Fibroblast of skin of left biceps (primary cell): Measurements from ENCODE around the gene CD160.
"Not testable (repeated sequence)": the region's sequence is repeated elsewhere in the genome, so short reads cannot be mapped to it uniquely, and the experiment has no call there.

Experiments used
- DNase-seq, 2 experiments: peaks; one replicate each; pipeline ENCODE4 v3.0.0-alpha.2; 2013; ENCODE audit warnings: low read depth in 2 of 2

CD160 gene

GRCh38 chr1:145710291-145711027, 8.8 kb upstream of the CD160 start:
- no peak for DNase-seq

GRCh38 chr1:145711213-145711651, 8.1 kb upstream of the CD160 start:
- DNase-seq = no peak

GRCh38 chr1:145714524-145715111, 4.7 kb upstream of the CD160 start:
- no peak for DNase-seq

- DNase-seq = no peak
Observed at GRCh38 chr1:145716641-145717345, 2.5 kb upstream of the CD160 start.

GRCh38 chr1:145717833-145718232, 1.5 kb upstream of the CD160 start:
- DNase-seq = no peak

GRCh38 chr1:145718465-145718864, 834 bp upstream of the CD160 start:
- DNase-seq = not testable (repeated sequence)

- peak; percentile 29 to 33 for DNase-seq
Observed at GRCh38 chr1:145720556-145720877, 1.2 kb downstream of the CD160 start.

- DNase-seq = peak in 1 of 2 experiments; percentile 12
Observed at GRCh38 chr1:145720878-145721671, 1.8 kb downstream of the CD160 start.

- not testable (repeated sequence) for DNase-seq
Observed at GRCh38 chr1:145726193-145726592, 6.9 kb downstream of the CD160 start.

GRCh38 chr1:145729196-145729595, 9.9 kb downstream of the CD160 start:
- DNase-seq = no peak

GRCh38 chr1:145729666-145730436, 10.6 kb downstream of the CD160 start:
- DNase-seq = peak in 1 of 2 experiments; percentile 33

- DNase-seq = no peak
Observed at GRCh38 chr1:145730467-145730866, 11.2 kb downstream of the CD160 start.

- DNase-seq = no peak
Observed at GRCh38 chr1:145730900-145731299, 11.6 kb downstream of the CD160 start.

- no peak for DNase-seq
Observed at GRCh38 chr1:145736191-145736590, 16.9 kb downstream of the CD160 start.

GRCh38 chr1:145740269-145740668, 21.0 kb downstream of the CD160 start:
- DNase-seq = peak in 1 of 2 experiments; percentile 11

- no peak for DNase-seq
Observed at GRCh38 chr1:145747398-145748247, 28.3 kb downstream of the CD160 start.

- no peak for DNase-seq
Observed at GRCh38 chr1:145750426-145750825, 31.1 kb downstream of the CD160 start.

GRCh38 chr1:145751491-145752037, 32.3 kb downstream of the CD160 start:
- DNase-seq = peak; percentile 91 to 93

- no peak for DNase-seq
Observed at GRCh38 chr1:145757420-145757819, 38.1 kb downstream of the CD160 start.

GRCh38 chr1:145758116-145758515, 38.8 kb downstream of the CD160 start:
- no peak for DNase-seq
